HCT116 (cell line): Measurements from ENCODE around the gene ARID2. TPM values are rescaled to one million over a fixed set of nuclear protein-coding genes. Genes with fewer than 3 reads are reported as not detected.

Experiments
- ATAC-seq: fragments of 200-7000 bp; cut with Tn5 transposase; 2 replicates; pipeline ENCODE4 v1.9.1; 2020; ENCODE audit warnings: mild to moderate bottlenecking, moderate library complexity
- BruUV-seq: library from RNA; stranded (reverse); fragments of 400-500 nt; replicated peaks from 2 replicates; lab custom pipeline; 2021; lab: Mats Ljungman, UMichigan
- CTCF ChIA-PET: fragments of 300-600 bp; sonication (Branson Sonifier 250); formaldehyde crosslinking; loops from one replicate; lab custom pipeline; 2021; ENCODE audit warnings: antibody characterized with exemption; lab: Charles Lee
- POLR2A ChIA-PET: fragments of 300-600, 350-600 bp; sonication (Branson Sonifier 250); formaldehyde crosslinking; loops from one replicate; lab custom pipeline; 2021; ENCODE audit warnings: antibody characterized with exemption; lab: Charles Lee
- RAD21 ChIA-PET, 2 experiments: fragments of 300-600 bp; sonication (Branson Sonifier 250); formaldehyde crosslinking; loops; one replicate each; lab custom pipeline; 2023; ENCODE audit warnings: low total read pairs in 2 of 2; ENCODE audit not compliant: uncharacterized antibody in 2 of 2, unreplicated experiment in 2 of 2, low non-redundant PET in 1 of 2; lab: Charles Lee
- DNase-seq: peaks from one replicate; pipeline ENCODE4 v3.0.0-alpha.2; 2010; ENCODE audit warnings: low read depth, low spot score
- H2AFZ ChIP-seq: fragments of 200-600 bp; shearing (Covaris generic), sonication (generic); 2 replicates; pipeline ENCODE4 v1.6.1; 2017; ENCODE audit warnings: low read depth, mixed run types, mixed read lengths, antibody characterized with exemption, low read length; ENCODE audit not compliant: poor library complexity, severe bottlenecking
- H3K27ac ChIP-seq: 2 replicates; pipeline ENCODE4 v1.5.1; 2012; ENCODE audit warnings: low read depth, low read length
- H3K27me3 ChIP-seq: fragments of 200-600 bp; sonication (generic); 2 replicates; pipeline ENCODE4 v1.6.1; 2016; ENCODE audit warnings: mixed run types, low read length, mixed read lengths; ENCODE audit not compliant: insufficient read depth
- H3K36me3 ChIP-seq, 2 experiments: fragments of 200-500 bp in 1 of 2; fragments of 200-600 bp in 1 of 2; sonication (Bioruptor generic) in 1 of 2; sonication (generic) in 1 of 2; 2 replicates each; pipeline versions ENCODE4 v1.5.1 to v1.6.1; 2014 to 2016; ENCODE audit warnings: low read length in 2 of 2, inconsistent platforms in 1 of 2, mixed read lengths in 1 of 2, mixed run types in 1 of 2; ENCODE audit not compliant: insufficient read depth in 2 of 2, control insufficient read depth in 1 of 2
- H3K4me1 ChIP-seq, 2 experiments: fragments of 200-600 bp in 1 of 2; sonication (generic) in 1 of 2; 2 replicates each; pipeline versions ENCODE4 v1.5.1 to v1.6.1; 2012 to 2017; ENCODE audit warnings: low read length in 2 of 2, inconsistent platforms in 1 of 2, mild to moderate bottlenecking in 1 of 2, mixed read lengths in 1 of 2, mixed run types in 1 of 2, moderate library complexity in 1 of 2; ENCODE audit not compliant: insufficient read depth in 2 of 2, control insufficient read depth in 1 of 2
- H3K4me2 ChIP-seq: fragments of 200-600 bp; sonication (generic); 2 replicates; pipeline ENCODE4 v1.6.1; 2017; ENCODE audit warnings: mixed run types, low read length, mixed read lengths
- H3K4me3 ChIP-seq, 2 experiments: fragments of 200-600 bp in 1 of 2; sonication (generic) in 1 of 2; replicated peaks in 1 of 2; 2 replicates each; pipeline ENCODE4 v1.5.1; 2011 to 2016; ENCODE audit warnings: low read length in 2 of 2, control low read depth in 1 of 2, low read depth in 1 of 2, mild to moderate bottlenecking in 1 of 2, mixed read lengths in 1 of 2, mixed run types in 1 of 2
- H3K79me2 ChIP-seq: fragments of 200-600 bp; sonication (generic); 2 replicates; pipeline ENCODE4 v1.6.1; 2017; ENCODE audit warnings: mild to moderate bottlenecking, mixed run types, low read length, moderate library complexity, mixed read lengths; ENCODE audit not compliant: insufficient read depth
- H3K9ac ChIP-seq: fragments of 200-600 bp; sonication (generic); 2 replicates; pipeline ENCODE4 v1.6.1; 2016; ENCODE audit warnings: low read length, mixed read lengths
- H3K9me2 ChIP-seq: fragments of 200-600 bp; sonication (generic), shearing (Covaris generic); 2 replicates; pipeline ENCODE4 v1.6.1; 2017; ENCODE audit warnings: mixed run types, mild to moderate bottlenecking, moderate library complexity; ENCODE audit not compliant: insufficient read depth
- H3K9me3 ChIP-seq, 2 experiments: fragments of 200-500 bp in 1 of 2; fragments of 200-600 bp in 1 of 2; sonication (Bioruptor generic) in 1 of 2; sonication (generic) in 1 of 2; 2 replicates each; pipeline ENCODE4 v1.6.1; 2014 to 2017; ENCODE audit warnings: low read length in 2 of 2, mixed read lengths in 2 of 2, inconsistent platforms in 1 of 2, low read depth in 1 of 2, mild to moderate bottlenecking in 1 of 2, mixed run types in 1 of 2, moderate library complexity in 1 of 2; ENCODE audit not compliant: control insufficient read depth in 1 of 2, insufficient read depth in 1 of 2
- H4K20me1 ChIP-seq: fragments of 200-600 bp; sonication (generic), shearing (Covaris generic); 2 replicates; pipeline ENCODE4 v1.6.1; 2017; ENCODE audit warnings: mixed run types, mild to moderate bottlenecking, moderate library complexity; ENCODE audit not compliant: insufficient read depth
- CEBPB ChIP-seq: IDR thresholded peaks from 2 replicates; pipeline ENCODE4 v1.6.1; 2012; ENCODE audit warnings: low read depth
- ELF1 ChIP-seq: IDR thresholded peaks from 2 replicates; pipeline ENCODE4 v1.6.1; 2012; ENCODE audit warnings: low read depth, borderline replicate concordance
- EZH2 ChIP-seq: fragments of 200-600 bp; sonication (generic); IDR thresholded peaks from 2 replicates; pipeline ENCODE4 v1.6.1; 2017; ENCODE audit warnings: antibody characterized with exemption, mixed run types
- FOSL1 ChIP-seq: IDR thresholded peaks from 2 replicates; pipeline ENCODE4 v1.6.1; 2012; ENCODE audit warnings: low read depth
- JUND ChIP-seq: IDR thresholded peaks from 2 replicates; pipeline ENCODE4 v1.6.1; 2012
- RAD21 ChIP-seq: IDR thresholded peaks from 2 replicates; pipeline ENCODE4 v1.6.1; 2012; ENCODE audit warnings: low read depth, mild to moderate bottlenecking
- SIN3A ChIP-seq: IDR thresholded peaks from 2 replicates; pipeline ENCODE4 v1.6.1; 2012; ENCODE audit warnings: low read depth
- SP1 ChIP-seq: IDR thresholded peaks from 2 replicates; pipeline ENCODE4 v1.6.1; 2012; ENCODE audit warnings: low read depth
- SRF ChIP-seq: IDR thresholded peaks from 2 replicates; pipeline ENCODE4 v1.6.1; 2012; ENCODE audit warnings: low read depth
- YY1 ChIP-seq: IDR thresholded peaks from 2 replicates; pipeline ENCODE4 v1.6.1; 2011; ENCODE audit warnings: low read length, low read depth, moderate library complexity, mild to moderate bottlenecking; ENCODE audit not compliant: insufficient replicate concordance; ENCODE audit errors: extremely low read depth
- ZFX ChIP-seq: fragments of 450-650 bp; IDR thresholded peaks from 2 replicates; pipeline ENCODE4 v1.6.1; 2017
- ZNF274 ChIP-seq: fragments of 200-500 bp; sonication (Bioruptor generic); IDR thresholded peaks from 2 replicates; pipeline ENCODE4 v1.6.1; 2014; ENCODE audit warnings: mild to moderate bottlenecking, low read depth, low read length, inconsistent platforms
- intact Hi-C: fragments of 100-400 bp; cut with micrococcal nuclease; formaldehyde crosslinking; loops from 2 replicates; pipeline ENCODE4 v1.10.0; 2022
- total RNA-seq: library from RNA; stranded (reverse); gene quantifications from one replicate; pipeline ENCODE4 v1.2.1, GENCODE V29; 2021; ENCODE audit not compliant: unreplicated experiment
- TF ChIP-seq, protein P1 (sequence below): IDR thresholded peaks from 2 replicates; pipeline ENCODE4 v1.6.1; 2011; ENCODE audit warnings: mild to moderate bottlenecking, low read length, moderate library complexity; ENCODE audit not compliant: insufficient replicate concordance; ENCODE audit errors: extremely low read depth
- TF ChIP-seq, protein P2 (sequence below): IDR thresholded peaks from 2 replicates; pipeline ENCODE4 v1.6.1; 2012
- TF ChIP-seq, protein P3 (sequence below): IDR thresholded peaks from 2 replicates; pipeline ENCODE4 v1.6.1; 2012

Gene ARID2
- total RNA-seq, 1 experiment from 2014 or later = 30.5 TPM

DNA sequence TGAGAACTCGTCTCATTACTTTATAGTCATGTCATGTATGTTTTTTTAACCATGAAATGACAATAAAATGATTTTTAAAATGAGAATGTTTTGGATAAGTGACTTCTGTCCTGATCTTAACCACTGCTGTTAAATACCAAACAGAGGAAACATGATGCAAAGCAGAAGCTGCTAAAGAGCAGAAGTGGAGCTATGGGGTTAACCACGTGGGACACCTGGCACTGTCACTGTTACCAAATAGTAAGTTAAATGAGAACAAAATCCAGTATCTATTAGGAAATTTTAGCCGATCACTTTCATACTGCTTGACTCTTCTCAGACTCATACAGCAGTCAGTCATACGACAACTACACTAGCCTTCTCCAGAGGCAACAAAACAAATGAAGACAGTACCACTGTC lies 178.4 kb downstream of the ARID2 start:
- H3K36me3 ChIP-seq = peaks cover 0 to 6% of the 10 kb centered on the region in 2 experiments; a peak in 1 of 4 replicates
- intact Hi-C loops = no loop called here
- BruUV-seq = no TSS peak
- CTCF ChIA-PET = no interaction called here
- H3K79me2 ChIP-seq = no peaks in the 10 kb centered on the region
- no peaks in the 10 kb centered on the region for H4K20me1 ChIP-seq
- ATAC-seq = no peak
- no peak overlapping the region for H2AFZ ChIP-seq
- TF ChIP-seq CEBPB = no peak
- TF ChIP-seq SRF = no peak
- TF ChIP-seq, protein P1, sequence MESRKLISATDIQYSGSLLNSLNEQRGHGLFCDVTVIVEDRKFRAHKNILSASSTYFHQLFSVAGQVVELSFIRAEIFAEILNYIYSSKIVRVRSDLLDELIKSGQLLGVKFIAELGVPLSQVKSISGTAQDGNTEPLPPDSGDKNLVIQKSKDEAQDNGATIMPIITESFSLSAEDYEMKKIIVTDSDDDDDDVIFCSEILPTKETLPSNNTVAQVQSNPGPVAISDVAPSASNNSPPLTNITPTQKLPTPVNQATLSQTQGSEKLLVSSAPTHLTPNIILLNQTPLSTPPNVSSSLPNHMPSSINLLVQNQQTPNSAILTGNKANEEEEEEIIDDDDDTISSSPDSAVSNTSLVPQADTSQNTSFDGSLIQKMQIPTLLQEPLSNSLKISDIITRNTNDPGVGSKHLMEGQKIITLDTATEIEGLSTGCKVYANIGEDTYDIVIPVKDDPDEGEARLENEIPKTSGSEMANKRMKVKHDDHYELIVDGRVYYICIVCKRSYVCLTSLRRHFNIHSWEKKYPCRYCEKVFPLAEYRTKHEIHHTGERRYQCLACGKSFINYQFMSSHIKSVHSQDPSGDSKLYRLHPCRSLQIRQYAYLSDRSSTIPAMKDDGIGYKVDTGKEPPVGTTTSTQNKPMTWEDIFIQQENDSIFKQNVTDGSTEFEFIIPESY = no peak
- TF ChIP-seq RAD21 = no peak
- TF ChIP-seq, protein P2, sequence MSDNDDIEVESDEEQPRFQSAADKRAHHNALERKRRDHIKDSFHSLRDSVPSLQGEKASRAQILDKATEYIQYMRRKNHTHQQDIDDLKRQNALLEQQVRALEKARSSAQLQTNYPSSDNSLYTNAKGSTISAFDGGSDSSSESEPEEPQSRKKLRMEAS = no peak
- TF ChIP-seq YY1 = no peak
- H3K27me3 ChIP-seq = no peaks in the 10 kb centered on the region
- H3K4me1 ChIP-seq = no peaks in the 10 kb centered on the region
- no peak overlapping the region for H3K27ac ChIP-seq
- RAD21 ChIA-PET = no interaction called here
- H3K4me2 ChIP-seq = no peak overlapping the region
- no peak overlapping the region for H3K4me3 ChIP-seq
- no peaks in the 10 kb centered on the region for H3K9me3 ChIP-seq
- POLR2A ChIA-PET = no interaction called here
- no peak for DNase-seq
- H3K9me2 ChIP-seq = no peaks in the 10 kb centered on the region
- no peak overlapping the region for H3K9ac ChIP-seq

DNA sequence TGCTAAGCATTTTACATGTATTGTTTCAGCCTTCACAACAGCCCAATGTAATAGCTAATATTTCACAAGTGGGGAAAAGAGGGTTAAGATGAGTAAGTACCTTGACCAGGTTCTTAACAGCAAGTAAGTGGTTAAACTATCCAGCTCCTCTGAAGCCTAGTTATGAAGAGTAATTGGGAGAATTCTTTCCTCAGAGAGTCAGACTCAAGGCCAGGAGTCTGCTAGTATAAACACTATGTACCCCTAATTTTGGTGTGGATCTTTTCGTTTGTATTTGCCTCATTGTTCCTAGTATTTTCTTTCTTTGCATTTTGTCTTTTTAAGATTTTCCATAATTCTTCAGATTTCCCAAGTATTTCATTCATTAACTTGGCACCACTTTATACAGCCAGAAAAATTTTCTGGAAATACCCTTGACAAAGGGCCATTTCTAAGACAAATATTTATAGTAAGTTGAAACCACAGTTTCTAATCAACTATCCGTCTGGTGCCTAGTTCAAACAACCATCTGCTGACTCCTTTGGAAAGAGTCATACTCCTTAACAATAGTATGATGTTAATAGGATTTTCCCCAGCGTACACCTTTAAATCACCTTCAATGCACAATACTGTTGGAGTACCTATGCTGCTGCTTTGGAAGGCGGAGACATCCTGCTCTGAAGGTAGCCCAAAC lies 179.7 kb downstream of the ARID2 start:
- H4K20me1 ChIP-seq = no peaks in the 10 kb centered on the region
- H2AFZ ChIP-seq = no peak overlapping the region
- no peaks in the 10 kb centered on the region for H3K9me2 ChIP-seq
- H3K27ac ChIP-seq = no peak overlapping the region
- H3K4me2 ChIP-seq = no peak overlapping the region
- H3K4me1 ChIP-seq = no peaks in the 10 kb centered on the region
- no peaks in the 10 kb centered on the region for H3K9me3 ChIP-seq
- ATAC-seq (no peak), DNase-seq (no peak)
- H3K27me3 ChIP-seq = no peaks in the 10 kb centered on the region
- no peak overlapping the region for H3K4me3 ChIP-seq
- POLR2A ChIA-PET = no interaction called here
- RAD21 ChIA-PET = no interaction called here
- CTCF ChIA-PET = no interaction called here
- intact Hi-C loops = no loop called here
- H3K79me2 ChIP-seq = no peaks in the 10 kb centered on the region
- peaks cover 0 to 6% of the 10 kb centered on the region in 2 experiments; a peak in 1 of 4 replicates for H3K36me3 ChIP-seq
- BruUV-seq = no TSS peak
- H3K9ac ChIP-seq = no peak overlapping the region
- TF ChIP-seq ZFX (no peak), SIN3A (no peak), ELF1 (no peak), YY1 (no peak), JUND (no peak), FOSL1 (no peak), EZH2 (no peak), CEBPB (no peak), SP1 (no peak), ZNF274 (no peak), RAD21 (no peak)
- TF ChIP-seq, protein P3, sequence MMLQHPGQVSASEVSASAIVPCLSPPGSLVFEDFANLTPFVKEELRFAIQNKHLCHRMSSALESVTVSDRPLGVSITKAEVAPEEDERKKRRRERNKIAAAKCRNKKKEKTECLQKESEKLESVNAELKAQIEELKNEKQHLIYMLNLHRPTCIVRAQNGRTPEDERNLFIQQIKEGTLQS = no peak
- TF ChIP-seq, protein P1 = no peak
